HFF-Myc (cell line): Measurements from ENCODE around the gene DSG4.

Experiments used
- DNase-seq: peaks from one replicate; pipeline ENCODE4 v3.0.0-alpha.2; 2011; ENCODE audit warnings: low read depth; ENCODE audit errors: extremely low read depth
- H3K4me3 ChIP-seq: replicated peaks from 2 replicates; pipeline ENCODE4 v1.5.1; 2011; ENCODE audit warnings: low read depth, mild to moderate bottlenecking, control low read depth, low read length
- CTCF ChIP-seq: IDR thresholded peaks from 2 replicates; pipeline ENCODE4 v1.5.1; 2012; ENCODE audit warnings: mild to moderate bottlenecking, low read depth, low read length, control low read depth; ENCODE audit errors: missing control alignments

The DSG4 gene

GRCh38 chr18:31396796-31397612 is 20.4 kb downstream of the DSG4 start:
- no peak overlapping the region for H3K4me3 ChIP-seq
- no peak for DNase-seq
- TF ChIP-seq CTCF: no peak

GRCh38 chr18:31398191-31398590 is 21.6 kb downstream of the DSG4 start:
- H3K4me3 ChIP-seq: no peak overlapping the region
- no peak for DNase-seq
- no peak for TF ChIP-seq CTCF

- DNase-seq: no peak
- TF ChIP-seq CTCF: no peak
- no peak overlapping the region for H3K4me3 ChIP-seq
These were observed 22.9 kb downstream of the DSG4 start for GRCh38 chr18:31399306-31400032.

- no peak for DNase-seq
- H3K4me3 ChIP-seq: no peak overlapping the region
- no peak for TF ChIP-seq CTCF
These were observed 24.8 kb downstream of the DSG4 start for GRCh38 chr18:31401156-31402025.

GRCh38 chr18:31402026-31402373 is 25.4 kb downstream of the DSG4 start:
- TF ChIP-seq CTCF: no peak
- DNase-seq: no peak
- no peak overlapping the region for H3K4me3 ChIP-seq

- DNase-seq: no peak
- no peak overlapping the region for H3K4me3 ChIP-seq
- no peak for TF ChIP-seq CTCF
These were observed 26.8 kb downstream of the DSG4 start for GRCh38 chr18:31403409-31403808.
